Chondrocyte (in vitro differentiated cells): ENCODE measurements around the gene EEF1AKMT3. TPM values are rescaled to one million over a fixed set of nuclear protein-coding genes. Genes with fewer than 3 reads are reported as not detected.
"Not testable (repeated sequence)": the region's sequence is repeated elsewhere in the genome, so short reads cannot be mapped to it uniquely, and the experiment has no call there.

ENCODE experiments used
- DNase-seq: peaks from one replicate; pipeline ENCODE4 v3.0.0; 2021; ENCODE audit warnings: mixed read lengths, low spot score
- H3K27ac Mint-ChIP-seq: one replicate; pipeline ENCODE4 v1.8.0; 2021; ENCODE audit warnings: mild to moderate bottlenecking, moderate library complexity, mixed read lengths; ENCODE audit not compliant: unreplicated experiment
- H3K27me3 Mint-ChIP-seq: 2 replicates; pipeline ENCODE4 v1.8.0; 2021; ENCODE audit warnings: low read depth, mixed read lengths
- H3K36me3 Mint-ChIP-seq: 2 replicates; pipeline ENCODE4 v1.8.0; 2021; ENCODE audit warnings: low read depth, mixed read lengths
- H3K4me1 Mint-ChIP-seq: 2 replicates; pipeline ENCODE4 v1.8.0; 2021; ENCODE audit warnings: low read depth, mild to moderate bottlenecking, mixed read lengths
- H3K4me3 Mint-ChIP-seq: one replicate; pipeline ENCODE4 v1.8.0; 2021; ENCODE audit warnings: mild to moderate bottlenecking, moderate library complexity, mixed read lengths; ENCODE audit not compliant: unreplicated experiment
- H3K9me3 Mint-ChIP-seq: 2 replicates; pipeline ENCODE4 v1.8.0; 2021; ENCODE audit warnings: low read depth, mixed read lengths
- total RNA-seq: library from RNA; stranded (reverse); gene quantifications from 3 replicates; pipeline ENCODE4 v1.2.1, GENCODE V29; 2021
- TF ChIP-seq, protein P1 (sequence below): fragments of 200-600 bp; sonication (generic); IDR thresholded peaks from 2 replicates; pipeline ENCODE4 v1.5.0; 2021; ENCODE audit warnings: antibody characterized with exemption, mild to moderate bottlenecking, moderate library complexity

Gene EEF1AKMT3
- total RNA-seq, 1 donor from 2014 or later = 13.6 TPM

GRCh38 chr12:57771236-57771872 is 1.1 kb upstream of the EEF1AKMT3 start:
- TF ChIP-seq, protein P1, sequence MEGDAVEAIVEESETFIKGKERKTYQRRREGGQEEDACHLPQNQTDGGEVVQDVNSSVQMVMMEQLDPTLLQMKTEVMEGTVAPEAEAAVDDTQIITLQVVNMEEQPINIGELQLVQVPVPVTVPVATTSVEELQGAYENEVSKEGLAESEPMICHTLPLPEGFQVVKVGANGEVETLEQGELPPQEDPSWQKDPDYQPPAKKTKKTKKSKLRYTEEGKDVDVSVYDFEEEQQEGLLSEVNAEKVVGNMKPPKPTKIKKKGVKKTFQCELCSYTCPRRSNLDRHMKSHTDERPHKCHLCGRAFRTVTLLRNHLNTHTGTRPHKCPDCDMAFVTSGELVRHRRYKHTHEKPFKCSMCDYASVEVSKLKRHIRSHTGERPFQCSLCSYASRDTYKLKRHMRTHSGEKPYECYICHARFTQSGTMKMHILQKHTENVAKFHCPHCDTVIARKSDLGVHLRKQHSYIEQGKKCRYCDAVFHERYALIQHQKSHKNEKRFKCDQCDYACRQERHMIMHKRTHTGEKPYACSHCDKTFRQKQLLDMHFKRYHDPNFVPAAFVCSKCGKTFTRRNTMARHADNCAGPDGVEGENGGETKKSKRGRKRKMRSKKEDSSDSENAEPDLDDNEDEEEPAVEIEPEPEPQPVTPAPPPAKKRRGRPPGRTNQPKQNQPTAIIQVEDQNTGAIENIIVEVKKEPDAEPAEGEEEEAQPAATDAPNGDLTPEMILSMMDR = no peak
- Mint-ChIP-seq H3K4me1 (peaks cover 30% of the 10 kb centered on the region), H3K9me3 (no peaks in the 10 kb centered on the region), H3K4me3 (peak overlapping the region; percentile 100), H3K27me3 (peaks cover 3% of the 10 kb centered on the region), H3K36me3 (peaks cover 26% of the 10 kb centered on the region), H3K27ac (peak overlapping the region; percentile 100)
- no peak for DNase-seq

DNA sequence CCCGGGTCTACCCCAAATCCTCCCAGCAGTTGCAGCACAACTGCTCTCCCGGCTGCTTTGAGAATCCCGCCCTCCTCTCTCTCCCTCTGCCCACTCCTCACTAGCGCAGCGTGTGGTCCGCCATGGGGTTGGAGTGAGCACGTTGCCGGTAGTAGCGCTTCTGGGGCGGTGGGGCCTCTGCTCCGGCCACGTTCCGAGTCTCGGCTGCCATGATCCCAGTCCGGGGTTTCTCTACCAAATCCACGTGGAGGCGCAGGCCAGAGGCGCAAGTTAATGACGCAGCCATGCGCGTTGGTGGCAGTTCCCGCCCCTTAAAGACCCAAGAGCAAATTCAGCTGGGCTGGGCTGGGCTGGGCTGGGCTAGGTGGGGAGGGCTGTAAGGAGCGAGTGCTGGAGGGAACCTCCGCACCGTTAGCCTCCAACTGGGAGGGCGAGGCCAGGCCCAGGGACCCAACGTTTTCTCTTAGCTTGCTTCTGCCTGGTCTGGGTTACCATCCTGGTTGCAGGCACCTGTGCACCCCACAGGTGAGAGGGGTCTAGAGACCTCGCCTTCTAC is 463 bp upstream of the EEF1AKMT3 start, which contains the start of gene METTL1:
Gene METTL1, minus strand, starts transcription at position 233 of the 556 bp plus-strand sequence. Its CDS starts 22 bp downstream, at position 211.
- DNase-seq = no peak
- H3K36me3 Mint-ChIP-seq = peaks cover 28% of the 10 kb centered on the region
- peaks cover 24% of the 10 kb centered on the region for H3K4me1 Mint-ChIP-seq
- TF ChIP-seq, protein P1 = no peak
- H3K27ac Mint-ChIP-seq = peak within 1 kb of the TSS; percentile 100
- no peaks in the 10 kb centered on the region for H3K9me3 Mint-ChIP-seq
- H3K27me3 Mint-ChIP-seq = no peaks in the 10 kb centered on the region
- peak within 1 kb of the TSS; percentile 100 for H3K4me3 Mint-ChIP-seq

GRCh38 chr12:57774634-57775033 is 2.2 kb downstream of the EEF1AKMT3 start:
- DNase-seq, H3K4me3 Mint-ChIP-seq: not testable (repeated sequence)
- H3K36me3 Mint-ChIP-seq = peaks cover 20% of the 10 kb centered on the region

DNA sequence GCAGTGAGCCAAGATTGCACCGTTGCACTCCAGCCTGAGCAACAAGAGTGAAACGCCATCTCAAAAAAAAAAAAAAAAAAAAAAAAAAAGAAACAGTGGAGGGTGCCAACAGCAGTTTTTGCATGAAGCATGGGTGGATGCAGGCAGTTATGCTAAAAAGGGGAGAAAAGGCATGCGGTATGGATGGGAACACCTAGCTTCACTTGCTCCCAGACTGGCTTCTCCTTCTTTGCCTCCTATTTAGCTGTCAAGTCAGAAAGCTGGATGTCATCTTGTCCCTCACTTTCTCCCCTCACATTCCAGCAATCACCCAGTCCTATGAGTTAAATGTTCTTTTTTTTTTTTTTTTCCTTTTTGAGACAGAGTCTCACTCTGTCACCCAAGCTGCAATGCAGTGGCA is 2.6 kb downstream of the EEF1AKMT3 start:
- no peaks in the 10 kb centered on the region for H3K9me3 Mint-ChIP-seq
- no peak overlapping the region for H3K27ac Mint-ChIP-seq
- peaks cover 26% of the 10 kb centered on the region for H3K4me1 Mint-ChIP-seq
- no peak overlapping the region for H3K4me3 Mint-ChIP-seq
- TF ChIP-seq, protein P1 = no peak
- peaks cover 17% of the 10 kb centered on the region for H3K36me3 Mint-ChIP-seq
- no peak for DNase-seq
- no peaks in the 10 kb centered on the region for H3K27me3 Mint-ChIP-seq

More at GRCh38 chr12:57774634-57775033, 2.2 kb downstream of the EEF1AKMT3 start:
- H3K4me1 Mint-ChIP-seq = peaks cover 26% of the 10 kb centered on the region
- not testable (repeated sequence) for H3K27ac Mint-ChIP-seq, H3K27me3 Mint-ChIP-seq, H3K9me3 Mint-ChIP-seq

DNA sequence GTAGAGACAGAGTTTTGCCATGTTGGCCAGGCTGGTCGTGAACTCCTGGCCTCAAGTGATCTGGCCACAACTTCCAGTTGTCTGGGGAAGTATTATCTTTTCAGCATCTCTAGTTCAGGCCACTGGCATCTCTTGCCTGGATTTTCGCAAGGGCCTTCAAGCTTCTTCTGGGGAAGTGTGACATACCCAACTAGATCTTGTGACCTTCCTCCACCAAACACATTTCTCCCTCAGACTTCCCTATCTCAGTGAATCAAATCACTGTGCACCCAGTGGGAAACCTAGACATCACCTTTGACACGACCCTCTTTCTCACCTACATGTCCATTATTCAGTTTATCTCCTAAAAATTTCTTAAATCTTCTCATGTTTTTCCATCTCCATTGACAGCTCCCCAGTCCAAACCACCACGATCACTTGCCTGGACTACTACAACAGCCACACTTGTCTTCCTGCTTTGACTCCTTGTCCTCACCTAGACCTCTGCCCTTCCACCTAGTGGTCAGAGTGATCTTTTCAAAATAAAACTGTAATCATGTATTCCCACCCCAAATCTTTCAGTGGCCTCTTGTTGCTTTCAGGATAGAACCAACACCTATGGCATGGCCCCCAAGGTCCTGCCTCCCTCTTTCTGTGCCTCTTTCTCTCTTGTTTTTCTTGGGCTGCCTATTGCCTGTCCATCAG is 3.3 kb downstream of the EEF1AKMT3 start:
- TF ChIP-seq, protein P1 = peak; percentile 13
- DNase-seq = no peak
- Mint-ChIP-seq H3K27me3 (no peaks in the 10 kb centered on the region), H3K27ac (peak overlapping the region; percentile 8), H3K4me3 (no peak overlapping the region), H3K36me3 (peaks cover 13% of the 10 kb centered on the region), H3K4me1 (peaks cover 26% of the 10 kb centered on the region), H3K9me3 (no peaks in the 10 kb centered on the region)
